Heart left ventricle (tissue), 16 donors: Measurements from ENCODE around the gene MTNR1A. TPM values are rescaled to one million over a fixed set of nuclear protein-coding genes. Genes with fewer than 3 reads are reported as not detected.

Source experiments
- ATAC-seq, 4 donors: fragments of 200-7000 bp; cut with Tn5 transposase; one replicate each; pipeline ENCODE4 v1.9.1; 2020 to 2022; ENCODE audit warnings: moderate library complexity in 4 of 4, mild to moderate bottlenecking in 3 of 4, moderate number of reproducible peaks in 1 of 4
- DNase-seq, 5 donors: peaks; one replicate each; pipeline ENCODE4 v3.0.0-alpha.2; 2020
- H3K27ac ChIP-seq, 12 donors: fragments of 200-600 bp; sonication (generic) in 4 of 12; one replicate each; pipeline versions ENCODE4 v1.5.0 to v1.8.0; 2016 to 2022; ENCODE audit warnings: mild to moderate bottlenecking in 2 of 12
- H3K27me3 ChIP-seq, 9 donors: fragments of 200-600 bp; sonication (generic) in 2 of 9; one replicate each; pipeline versions ENCODE4 v1.5.1 to v1.8.0; 2016 to 2022; ENCODE audit warnings: mild to moderate bottlenecking in 3 of 9
- H3K36me3 ChIP-seq, 9 donors: fragments of 200-600 bp; sonication (generic) in 2 of 9; one replicate each; pipeline versions ENCODE4 v1.5.0 to v1.8.0; 2018 to 2022; ENCODE audit warnings: mild to moderate bottlenecking in 2 of 9
- H3K4me1 ChIP-seq, 12 donors: fragments of 200-600 bp; sonication (generic) in 4 of 12; one replicate each; pipeline versions ENCODE4 v1.5.0 to v1.8.0; 2016 to 2022; ENCODE audit warnings: mild to moderate bottlenecking in 3 of 12
- H3K4me3 ChIP-seq, 12 donors: fragments of 200-600 bp; sonication (generic) in 4 of 12; one replicate each; pipeline versions ENCODE4 v1.5.0 to v1.8.0; 2017 to 2022; ENCODE audit warnings: mild to moderate bottlenecking in 9 of 12, moderate library complexity in 4 of 12
- H3K9me3 ChIP-seq, 12 donors: fragments of 200-600 bp; sonication (generic) in 4 of 12; one replicate each; pipeline versions ENCODE4 v1.5.0 to v1.8.0; 2016 to 2022; ENCODE audit warnings: mild to moderate bottlenecking in 1 of 12
- POLR2A ChIP-seq, 2 donors: fragments of 450-650 bp; IDR thresholded peaks; one replicate each; pipeline ENCODE4 v1.6.1; 2017; ENCODE audit warnings: antibody characterized with exemption in 2 of 2, mild to moderate bottlenecking in 2 of 2, moderate library complexity in 2 of 2
- WGBS, 4 donors: extraction: QIAGEN DNeasy Blood & Tissue Kit in 2 of 4; methylation state at CpG; one replicate each; pipeline versions ENCODE4 v1.1.5 to v1.1.7; 2013 to 2018; 5-methylcytosine and 5-hydroxymethylcytosine counted together
- intact Hi-C, 10 donors: fragments of 100-400 bp; cut with DNase I; formaldehyde crosslinking; loops; one replicate each; pipeline versions ENCODE4 v1.11.1 to v1.14.2; 2022
- long read RNA-seq, 3 donors: library from polyadenylated mRNA; unstranded; transcript quantifications; one replicate each; pipeline ENCODE4 v2.0.0, GENCODE V29; 2020 to 2021
- polyA plus RNA-seq, 2 donors: library from polyadenylated mRNA; stranded (reverse); fragments of 200-250 nt; gene quantifications; one replicate each; pipeline ENCODE4 v1.2.3, GENCODE V29; 2013
- total RNA-seq, 9 donors: library from RNA; depleted of rRNA in 2 of 9; stranded (reverse); fragments of >200 nt in 2 of 9; fragmentation: NEBNext Ultra II Directional in 3 of 9; extraction: Animal tissue kit (Norgen Biotek cat#: 25700) in 3 of 9; gene quantifications; one replicate each; pipeline versions ENCODE4 v1.1.0 to v1.2.4, GENCODE V29; 2016 to 2023
- TF ChIP-seq, protein P1 (sequence below), 12 donors: fragments of 200-600 bp; sonication (generic) in 4 of 12; IDR thresholded peaks; one replicate each; pipeline versions ENCODE4 v1.5.0 to v1.8.0; 2018 to 2022; ENCODE audit warnings: antibody characterized with exemption in 12 of 12, mild to moderate bottlenecking in 5 of 12
- donor health status: ischemic (EF 13 %, LVEDD 7.1; RV severe dilation, severe dysfunction).
- donor health status: healthy with polysubstance abuse.
- donor health status: DM: no; HTN: yes; CAD: no.
- donor health status: DM: no; HTN: no; CAD: no.
- donor health status: ischemic (EF 25% LVEDD 6.9; RV normal size, moderate dysfunction).
- donor health status: ischemic (EF 25% LVEDD 5.7; RV mildly dilated, moderate dysfunction).
- donor health status: healthy.
- donor health status: DM: yes; HTN: yes; CAD: no.
- donor health status: ischemic (EF 35%, LVEDD 5.7; RV mildly dilated, moderate dysfunction).
- donor health status: nonischemic (EF 11% LVEDD 7.7; RV severe dilation, severe dysfunction).
- donor health status: DM: yes; HTN: yes; CAD: no.
- donor health status: PGD.
- donor health status: ischemic (EF 29% LVEDD 5.4; RV normal size, mild dysfunction).
- donor health status: nonischemic (EF 23%, LVEDD 6.1; RV moderate dilation, normal function).

Gene MTNR1A
- total RNA-seq, result not detected
- not detected for polyA plus RNA-seq
- long read RNA-seq, donor 1, result 0 reads
- long read RNA-seq, donor 2, result 0 reads
- long read RNA-seq, donor 3, result 0 reads

GRCh38 chr4:186554914-186555827 lies at the start of gene MTNR1A:
Gene MTNR1A, minus strand, starts transcription at chr4:186555567. Its CDS starts 202 bp downstream, at chr4:186555365.
- 3 to 8% (median 5%) methylated on average over 35 to 91 of the region's 91 CpGs for WGBS, 4 donors
- peak within 1 kb of the TSS in 9 of 12 donors; percentile 16 to 44 (median 23) for H3K4me3 ChIP-seq
- H3K36me3 ChIP-seq, result no peaks in the 10 kb centered on the region
- DNase-seq (no peak), ATAC-seq (no peak)
- no peak within 1 kb of the TSS for H3K27ac ChIP-seq
- intact Hi-C loops, result no loop called here
- H3K4me1 ChIP-seq, result peaks cover 0 to 10% (median 0%) of the 10 kb centered on the region in 12 donors
- peaks cover 0 to 6% (median 0%) of the 10 kb centered on the region in 12 donors for H3K9me3 ChIP-seq
- TF ChIP-seq, protein P1, sequence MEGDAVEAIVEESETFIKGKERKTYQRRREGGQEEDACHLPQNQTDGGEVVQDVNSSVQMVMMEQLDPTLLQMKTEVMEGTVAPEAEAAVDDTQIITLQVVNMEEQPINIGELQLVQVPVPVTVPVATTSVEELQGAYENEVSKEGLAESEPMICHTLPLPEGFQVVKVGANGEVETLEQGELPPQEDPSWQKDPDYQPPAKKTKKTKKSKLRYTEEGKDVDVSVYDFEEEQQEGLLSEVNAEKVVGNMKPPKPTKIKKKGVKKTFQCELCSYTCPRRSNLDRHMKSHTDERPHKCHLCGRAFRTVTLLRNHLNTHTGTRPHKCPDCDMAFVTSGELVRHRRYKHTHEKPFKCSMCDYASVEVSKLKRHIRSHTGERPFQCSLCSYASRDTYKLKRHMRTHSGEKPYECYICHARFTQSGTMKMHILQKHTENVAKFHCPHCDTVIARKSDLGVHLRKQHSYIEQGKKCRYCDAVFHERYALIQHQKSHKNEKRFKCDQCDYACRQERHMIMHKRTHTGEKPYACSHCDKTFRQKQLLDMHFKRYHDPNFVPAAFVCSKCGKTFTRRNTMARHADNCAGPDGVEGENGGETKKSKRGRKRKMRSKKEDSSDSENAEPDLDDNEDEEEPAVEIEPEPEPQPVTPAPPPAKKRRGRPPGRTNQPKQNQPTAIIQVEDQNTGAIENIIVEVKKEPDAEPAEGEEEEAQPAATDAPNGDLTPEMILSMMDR (IDR thresholded peaks at IDR 0.05), result no peak
- no peak for TF ChIP-seq POLR2A (IDR thresholded peaks at IDR 0.05)
- peaks cover 14 to 57% (median 33%) of the 10 kb centered on the region in 9 donors for H3K27me3 ChIP-seq

DNA sequence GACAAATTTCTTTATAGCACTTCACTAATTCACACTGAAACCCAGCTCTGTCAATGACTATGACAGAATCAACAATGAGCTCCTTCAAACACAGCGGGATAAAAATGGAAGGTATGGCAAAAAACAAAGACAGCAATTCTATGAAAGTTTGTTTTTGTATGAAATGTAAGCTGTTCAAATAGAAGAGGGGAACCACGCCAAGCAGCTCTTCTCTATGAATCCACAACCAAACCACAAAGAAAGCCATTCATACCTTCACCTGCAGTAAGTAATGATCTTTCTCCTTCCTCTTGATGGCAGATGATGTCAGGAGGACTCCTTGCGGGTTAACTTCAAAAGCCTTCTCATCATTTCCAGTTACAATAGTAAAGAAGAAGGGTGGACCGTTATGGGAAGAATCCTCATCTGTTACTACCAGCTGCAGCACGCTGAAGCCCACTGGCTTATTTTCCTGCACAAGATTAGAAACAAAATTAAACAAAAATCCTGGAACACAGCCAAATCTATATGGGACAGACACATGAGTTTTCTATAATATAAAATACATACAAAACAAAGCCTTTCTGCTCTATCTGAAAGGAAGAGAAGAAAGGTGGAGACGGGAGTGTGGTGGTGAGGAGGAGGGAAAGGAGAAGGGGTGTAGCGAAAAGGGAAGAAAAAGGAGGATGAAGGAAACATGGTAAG lies 48.9 kb upstream of the MTNR1A start:
- no peak for ATAC-seq
- no peaks in the 10 kb centered on the region for H3K9me3 ChIP-seq
- H3K27me3 ChIP-seq, result no peaks in the 10 kb centered on the region
- H3K4me1 ChIP-seq, result no peaks in the 10 kb centered on the region
- WGBS, 4 donors, result 75 to 86% (median 83%) methylated on average over 7 of the region's 7 CpGs
- intact Hi-C loops, result no loop called here
- H3K27ac ChIP-seq, result no peak overlapping the region
- peaks cover 0 to 96% (median 80%) of the 10 kb centered on the region in 9 donors for H3K36me3 ChIP-seq
- H3K4me3 ChIP-seq, result no peak overlapping the region
- DNase-seq, result no peak
- TF ChIP-seq, protein P1 (IDR thresholded peaks at IDR 0.05), result no peak
- TF ChIP-seq POLR2A (IDR thresholded peaks at IDR 0.05), result no peak

GRCh38 chr4:186602978-186603377 lies 47.6 kb upstream of the MTNR1A start:
- DNase-seq, result no peak
- Histone ChIP-seq H3K4me1 (no peaks in the 10 kb centered on the region), H3K27ac (no peak overlapping the region), H3K36me3 (peaks cover 0 to 96% (median 78%) of the 10 kb centered on the region in 9 donors), H3K9me3 (no peaks in the 10 kb centered on the region), H3K27me3 (no peaks in the 10 kb centered on the region), H3K4me3 (no peak overlapping the region)
- ATAC-seq, result no peak
- intact Hi-C loops, result no loop called here
- WGBS, 4 donors, result 88 to 91% (median 90%) methylated on average over 9 of the region's 9 CpGs
- no peak for TF ChIP-seq POLR2A (IDR thresholded peaks at IDR 0.05)
- TF ChIP-seq, protein P1 (IDR thresholded peaks at IDR 0.05), result no peak

DNA sequence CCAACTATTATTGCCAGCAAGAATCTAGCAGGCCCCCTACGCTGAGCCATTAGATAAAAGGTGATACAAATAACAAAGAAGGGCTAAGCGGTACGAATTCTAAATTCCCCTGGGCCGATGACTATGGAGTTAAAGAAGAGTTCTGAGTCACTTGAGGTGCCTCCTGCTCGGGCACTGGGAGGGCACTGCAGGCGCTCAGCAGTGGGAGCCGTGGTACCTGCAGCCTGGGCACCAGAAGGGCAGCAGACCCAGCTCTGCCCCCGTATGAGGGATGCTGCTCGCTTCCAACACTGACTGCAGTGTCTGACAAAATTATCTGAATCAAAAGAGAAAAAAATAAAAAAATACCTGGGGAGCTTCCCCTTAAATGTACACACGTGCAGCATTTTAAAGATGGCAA lies 44.1 kb upstream of the MTNR1A start:
- Histone ChIP-seq H3K27ac (no peak overlapping the region), H3K9me3 (no peaks in the 10 kb centered on the region), H3K36me3 (peaks cover 0 to 100% (median 69%) of the 10 kb centered on the region in 9 donors), H3K27me3 (no peaks in the 10 kb centered on the region), H3K4me3 (no peak overlapping the region), H3K4me1 (no peaks in the 10 kb centered on the region)
- DNase-seq, result no peak
- intact Hi-C loops, result no loop called here
- ATAC-seq, result no peak
- WGBS, 4 donors, result 90 to 94% (median 93%) methylated on average over 10 of the region's 10 CpGs
- TF ChIP-seq, protein P1 (IDR thresholded peaks at IDR 0.05), result no peak
- TF ChIP-seq POLR2A (IDR thresholded peaks at IDR 0.05), result no peak
